ENCODE results near the gene INSR.

DNA sequence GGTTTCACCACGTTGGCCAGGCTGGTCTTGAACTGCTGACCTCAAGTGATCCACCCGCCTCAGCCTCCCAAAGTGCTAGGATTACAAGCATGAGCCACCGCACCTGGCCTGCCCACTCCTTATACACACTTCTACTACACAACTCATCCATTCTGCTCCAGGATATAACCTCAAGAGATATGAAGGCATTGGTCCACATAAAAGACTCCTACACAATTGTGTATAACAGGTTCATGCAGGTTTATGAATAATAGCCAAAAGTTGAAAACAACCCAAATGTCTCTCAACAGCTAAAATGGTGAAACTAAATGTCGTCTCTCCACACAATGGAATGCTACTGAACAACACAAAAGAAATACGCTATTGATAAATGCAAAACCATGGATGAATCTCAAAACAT lies 58.1 kb downstream of the INSR start:
- TF ChIP-seq RAD21 (IDR thresholded peaks at IDR 0.05; ENCODE audit: low read depth) (no peak), MAX (IDR thresholded peaks at IDR 0.05) (no peak), REST (IDR thresholded peaks at IDR 0.05; ENCODE audit: low read depth) (no peak), EGR1 (IDR thresholded peaks at IDR 0.05) (no peak), FOXM1 (IDR thresholded peaks at IDR 0.05; ENCODE audit: borderline replicate concordance, low read depth) (no peak), CREB1 (IDR thresholded peaks at IDR 0.05; ENCODE audit: low read depth) (no peak), CEBPB (IDR thresholded peaks at IDR 0.05) (no peak), NFIC (IDR thresholded peaks at IDR 0.05) (no peak), TAF1 (IDR thresholded peaks at IDR 0.05; ENCODE audit: low read depth) (no peak), EP300 (IDR thresholded peaks at IDR 0.05; ENCODE audit: borderline replicate concordance) (no peak), TEAD4 (IDR thresholded peaks at IDR 0.05) (no peak)

Measured in Ishikawa (cell line).